Measurements from ENCODE around the gene KCNIP3.
"Not testable (repeated sequence)": the region's sequence is repeated elsewhere in the genome, so short reads cannot be mapped to it uniquely, and the experiment has no call there.

The KCNIP3 gene

DNA sequence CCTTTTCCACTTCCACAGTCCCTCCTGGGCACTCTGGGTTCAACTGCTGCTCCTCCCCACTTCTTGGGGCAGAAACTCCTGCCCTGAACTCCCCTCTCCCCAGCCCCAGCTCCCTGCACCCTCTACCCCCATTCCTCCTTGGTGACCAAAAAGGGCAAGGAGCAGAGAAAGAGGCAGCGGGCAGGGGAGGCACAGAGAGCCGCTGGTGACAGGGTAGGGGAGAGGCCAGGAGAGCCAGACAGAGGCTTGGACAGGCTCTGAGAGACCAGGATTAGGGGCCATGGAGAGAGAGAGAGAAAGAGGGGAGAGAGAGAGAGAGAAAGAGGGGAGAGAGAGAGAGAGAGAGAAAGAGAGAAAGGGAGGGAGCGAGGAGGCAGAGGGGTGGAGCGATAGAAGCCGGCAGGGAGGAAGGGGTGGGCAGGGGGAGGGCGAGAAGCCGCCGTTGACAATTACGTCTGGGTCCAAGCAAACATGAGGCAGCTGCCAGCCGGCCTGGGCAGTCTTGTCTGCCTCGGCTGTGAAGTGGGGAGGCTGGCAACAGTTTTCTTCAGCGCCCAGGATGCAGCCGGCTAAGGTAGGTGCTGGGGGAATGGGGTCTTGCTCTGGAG lies at the start of gene KCNIP3:
Gene KCNIP3 (plus strand): TSS at position 468 of the 608 bp plus-strand sequence. CDS start 92 bp downstream, at position 560.
- DNase-seq (ENCODE audit: low spot score), result peak; percentile 49

GRCh38 chr2:95258271-95258670 lies 38.9 kb upstream of the KCNIP3 start:
- DNase-seq (ENCODE audit: low spot score), result no peak

DNA sequence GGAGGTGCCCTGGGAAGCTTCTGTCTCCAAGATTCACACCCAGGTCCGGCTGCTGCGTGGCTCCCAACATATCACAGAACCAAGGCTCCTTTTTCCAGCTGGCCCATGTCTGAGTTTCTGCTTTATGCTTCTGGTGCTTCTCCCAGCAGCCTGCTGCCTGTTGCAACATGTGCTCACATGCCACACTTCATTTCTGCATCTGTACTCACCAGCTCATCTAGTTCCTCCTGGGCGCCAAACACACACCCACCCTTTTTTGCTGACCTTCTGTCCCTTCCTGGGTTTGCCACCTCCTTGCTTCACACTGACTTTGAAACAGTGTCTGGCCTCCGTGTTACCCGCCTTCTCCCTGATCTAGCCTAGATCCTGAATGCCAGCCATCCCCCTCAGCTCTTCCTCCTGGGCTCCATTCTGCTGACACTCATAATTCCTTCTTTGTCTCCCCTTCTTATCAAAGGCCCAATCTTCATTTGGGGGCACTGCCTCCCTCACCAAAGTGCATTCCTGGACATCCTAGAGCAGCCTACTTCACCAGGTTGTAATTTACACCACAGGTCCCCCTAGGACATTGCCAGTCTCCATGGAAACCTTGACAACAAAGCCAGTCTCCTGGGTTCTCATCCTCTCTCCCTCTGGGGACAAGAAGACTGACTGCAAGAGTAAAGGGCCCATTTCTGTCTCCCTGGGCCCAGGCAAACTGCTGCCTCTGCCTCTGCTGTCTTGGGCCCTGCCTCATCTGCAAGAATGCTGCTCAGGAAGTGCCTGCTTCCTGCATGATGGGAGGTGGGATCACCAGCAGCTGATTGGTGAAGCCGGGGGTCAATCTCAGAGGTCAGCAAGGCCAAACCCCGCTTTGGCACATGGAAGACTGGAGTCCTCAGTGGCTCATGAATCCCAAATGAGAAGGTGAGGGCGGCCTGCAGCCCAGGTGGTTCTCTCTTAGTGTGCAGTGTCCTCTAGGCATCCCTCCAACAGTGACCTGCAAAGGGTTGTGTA lies 36.8 kb upstream of the KCNIP3 start:
- DNase-seq (ENCODE audit: low spot score), result peak; percentile 7

- no peak for DNase-seq (ENCODE audit: low spot score)
Observed at GRCh38 chr2:95261602-95262001, 35.5 kb upstream of the KCNIP3 start.

DNA sequence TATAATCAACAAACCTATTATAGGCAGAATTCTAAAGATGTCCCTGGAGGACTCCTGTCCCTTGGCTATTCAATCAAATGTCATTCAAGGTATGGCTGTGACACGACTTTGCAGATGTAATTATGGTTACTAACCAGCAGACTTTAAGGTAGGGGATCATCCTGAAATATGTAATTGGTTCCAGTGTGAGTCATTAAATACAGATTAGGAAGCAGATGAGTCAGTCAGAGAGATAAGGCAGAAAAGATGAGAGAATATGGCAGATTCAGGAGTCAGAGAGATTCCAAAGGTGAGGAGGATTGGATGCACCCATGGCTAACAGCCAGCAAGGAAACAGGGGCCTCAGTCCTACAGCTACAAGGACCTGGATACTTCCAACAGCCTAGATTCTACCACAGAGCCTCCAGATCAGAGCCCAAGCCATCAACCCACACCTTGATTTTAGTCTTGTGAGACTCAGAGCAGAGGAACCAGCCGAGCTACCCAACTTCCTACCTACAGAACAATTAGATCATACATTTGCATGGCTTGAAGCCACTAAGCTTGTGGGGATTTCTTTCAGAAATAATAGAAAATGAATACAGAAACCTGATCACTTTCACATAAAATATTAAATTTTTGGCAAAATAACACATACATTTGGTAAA lies 34.1 kb upstream of the KCNIP3 start:
- no peak for DNase-seq (ENCODE audit: low spot score)

GRCh38 chr2:95264624-95265023 lies 32.5 kb upstream of the KCNIP3 start:
- DNase-seq (ENCODE audit: low spot score), result no peak

DNA sequence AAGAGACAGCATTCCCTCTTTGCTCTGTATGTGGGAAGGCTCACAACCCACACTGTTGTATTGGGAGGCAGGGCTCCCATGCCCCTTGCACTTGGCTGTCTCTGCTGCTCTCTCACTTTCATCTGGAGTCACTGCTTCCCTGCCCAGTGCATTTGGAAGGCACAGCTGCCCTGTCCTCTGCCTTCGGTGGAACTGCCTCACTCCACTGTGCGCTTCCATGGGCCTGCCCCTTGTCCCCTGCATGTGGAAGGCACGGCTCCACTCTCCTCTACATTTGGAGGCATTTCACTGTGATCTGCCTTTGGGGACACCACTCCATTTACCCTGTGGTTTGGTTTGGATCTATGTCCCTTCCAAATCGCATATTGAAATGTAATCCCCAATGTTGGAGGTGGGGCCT lies 32.0 kb upstream of the KCNIP3 start:
- DNase-seq (ENCODE audit: low spot score), result no peak

GRCh38 chr2:95266781-95267430 lies 30.2 kb upstream of the KCNIP3 start:
- no peak for DNase-seq (ENCODE audit: low spot score)

DNA sequence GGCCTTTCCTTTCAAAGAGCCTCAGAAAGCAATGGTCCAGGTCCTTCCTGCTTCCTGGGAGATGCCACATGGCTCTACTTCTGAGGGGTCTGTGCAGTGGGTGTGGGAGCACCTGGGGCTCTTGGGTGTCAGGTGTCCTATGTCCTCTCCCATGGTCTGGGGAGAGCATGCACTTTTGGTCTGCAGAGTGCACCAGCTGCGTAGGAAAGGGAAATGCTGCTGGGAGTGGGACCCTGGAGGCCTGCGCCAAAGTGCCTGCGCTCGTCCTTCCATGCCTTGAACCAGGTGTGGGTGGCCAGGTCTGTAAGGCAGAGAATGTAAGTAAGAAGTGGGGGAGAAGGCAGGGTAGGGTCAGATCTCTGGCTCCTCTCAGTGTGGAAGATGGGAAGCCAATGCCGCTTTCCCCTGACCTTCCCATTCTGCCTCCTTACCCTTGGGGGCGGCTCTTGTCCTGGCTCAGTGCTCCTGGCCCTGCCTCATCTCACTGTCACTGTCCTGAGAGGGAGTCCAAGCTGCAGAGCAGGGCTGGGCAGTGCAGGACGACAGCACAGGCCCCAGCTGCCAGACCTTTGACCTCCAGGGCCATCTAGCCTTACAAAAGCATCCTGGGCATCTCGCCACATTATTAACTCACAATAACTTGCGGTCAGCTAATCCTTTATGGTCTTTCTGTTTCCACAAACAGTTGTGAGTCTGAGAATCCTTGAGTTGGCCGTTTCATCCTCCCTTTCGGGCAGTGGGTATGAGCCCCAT lies 29.5 kb upstream of the KCNIP3 start:
- no peak for DNase-seq (ENCODE audit: low spot score)

- no peak for DNase-seq (ENCODE audit: low spot score)
Observed at GRCh38 chr2:95268211-95269035, 28.7 kb upstream of the KCNIP3 start.

DNA sequence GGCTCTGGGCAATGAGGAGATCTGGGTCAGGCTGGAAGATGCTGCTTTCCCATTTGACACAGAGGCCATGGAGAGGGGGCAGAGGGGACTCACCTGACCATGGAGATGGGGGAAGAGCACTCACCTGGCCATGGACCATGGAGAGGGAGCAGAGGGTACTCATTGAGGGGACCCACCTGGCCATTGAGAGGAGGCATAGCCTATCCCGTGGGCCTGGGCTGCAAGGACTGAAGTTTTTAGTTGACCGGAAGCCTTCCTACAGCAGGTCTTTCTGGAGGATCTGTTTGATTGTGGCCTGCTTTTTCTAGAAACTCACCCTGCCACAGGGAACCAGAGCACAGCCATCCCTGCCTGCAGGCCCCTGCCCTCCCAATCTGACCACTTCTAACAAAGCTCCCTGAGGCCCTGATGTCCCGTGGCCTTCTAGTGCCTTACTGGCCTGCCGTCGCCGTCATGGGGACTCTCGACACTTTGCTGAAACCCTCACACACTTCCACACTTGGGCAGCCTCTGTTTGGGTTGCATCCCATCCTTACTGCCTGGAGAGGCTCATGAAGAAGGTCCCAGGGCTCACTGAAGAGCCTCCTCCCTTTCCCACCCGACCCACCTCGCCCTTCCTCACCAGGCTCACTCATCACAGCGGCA lies 28.0 kb upstream of the KCNIP3 start:
- no peak for DNase-seq (ENCODE audit: low spot score)

DNA sequence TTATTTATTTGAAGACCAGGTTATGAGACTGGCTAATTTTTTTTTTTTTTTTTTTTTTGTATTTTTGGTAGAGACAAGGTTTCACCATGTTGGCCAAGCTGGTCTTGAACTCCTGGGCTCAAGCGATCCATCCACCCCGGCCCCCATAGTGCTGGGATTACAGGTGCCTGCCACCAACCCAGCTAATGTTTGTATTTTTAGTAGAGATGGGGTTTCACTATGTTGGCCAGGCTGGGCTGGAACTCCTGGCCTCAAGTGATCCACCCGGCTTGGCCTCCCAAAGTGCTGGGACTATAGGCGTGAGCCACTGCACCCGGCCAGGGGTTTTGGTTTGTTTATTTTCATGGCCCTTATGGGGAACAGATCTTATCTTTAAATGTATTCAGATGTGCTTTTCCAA lies 27.4 kb upstream of the KCNIP3 start:
- DNase-seq (ENCODE audit: low spot score), result not testable (repeated sequence)

DNA sequence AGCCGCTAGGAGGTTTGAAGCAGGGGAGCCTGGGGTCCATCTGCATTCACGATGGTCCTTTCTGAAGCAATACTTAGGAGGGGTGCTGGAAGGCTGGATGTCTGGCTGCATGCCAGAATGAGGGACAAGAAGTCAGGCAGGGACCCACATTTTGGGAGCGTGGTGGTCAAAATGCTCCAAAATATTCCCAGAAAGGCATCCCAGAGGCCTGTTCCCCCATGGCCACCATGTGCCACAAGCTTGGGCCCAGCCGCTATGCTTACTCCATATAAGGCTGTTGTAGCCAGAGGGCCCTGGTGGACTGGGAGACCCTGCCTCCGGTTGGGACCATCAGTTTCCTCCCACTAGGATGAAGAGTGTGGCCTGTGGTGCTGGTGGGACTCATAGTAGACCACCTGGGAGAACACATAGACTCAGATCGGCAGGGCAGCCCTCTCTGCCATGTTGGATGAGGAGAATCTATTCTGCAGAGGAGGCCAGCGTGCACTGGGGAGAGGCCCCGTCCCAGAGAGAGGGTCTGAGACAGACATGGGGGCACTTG lies 26.5 kb upstream of the KCNIP3 start:
- no peak for DNase-seq (ENCODE audit: low spot score)

DNA sequence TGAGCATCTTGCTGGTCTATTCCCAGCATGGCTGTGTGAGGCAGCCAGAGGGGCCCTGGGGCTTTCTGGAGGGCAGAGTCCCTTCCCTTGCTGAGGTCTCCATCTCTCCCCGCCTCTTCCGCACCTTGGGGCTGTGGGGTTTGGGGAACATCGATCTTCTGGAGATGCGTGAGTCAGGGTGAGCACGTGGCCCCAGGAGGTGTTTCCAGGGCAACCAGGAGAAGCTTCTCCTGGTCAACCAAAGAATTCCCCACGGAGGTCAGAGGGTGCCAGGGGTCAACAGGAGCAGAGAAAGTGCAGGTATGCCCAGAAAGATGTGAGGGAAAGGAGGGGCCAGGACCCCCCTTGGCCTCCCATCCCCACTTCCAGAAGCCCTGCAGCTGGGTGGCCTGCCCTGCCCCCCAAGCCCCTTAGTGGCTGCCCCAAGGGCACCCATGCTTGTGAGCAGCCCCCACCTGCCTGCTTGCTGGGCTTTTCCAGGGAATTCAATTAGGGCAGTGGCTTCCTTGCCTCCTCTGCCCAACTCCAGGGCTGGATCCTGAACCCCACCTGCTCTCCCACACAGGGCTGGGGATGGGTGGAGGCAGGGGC lies 25.7 kb upstream of the KCNIP3 start:
- no peak for DNase-seq (ENCODE audit: low spot score)

GRCh38 chr2:95272299-95272751 lies 24.8 kb upstream of the KCNIP3 start:
- DNase-seq (ENCODE audit: low spot score), result no peak

- DNase-seq (ENCODE audit: low spot score), result no peak
Observed at GRCh38 chr2:95272781-95273180, 24.4 kb upstream of the KCNIP3 start.

- DNase-seq (ENCODE audit: low spot score), result no peak
Observed at GRCh38 chr2:95273566-95274290, 23.4 kb upstream of the KCNIP3 start.

GRCh38 chr2:95274291-95275150 lies 22.6 kb upstream of the KCNIP3 start, which contains the start of gene PROM2:
Gene PROM2 (plus strand): TSS chr2:95274449. CDS start chr2:95274586, 137 bp downstream.
- DNase-seq (ENCODE audit: low spot score), result no peak
